Activated naive CD4-positive, alpha-beta T cell treated with anti-CD3 and anti-CD28 coated beads for 36 hours (primary cell): ENCODE measurements around the gene MMP7. TPM values are rescaled to one million over a fixed set of nuclear protein-coding genes. Genes with fewer than 3 reads are reported as not detected.

Experiments used
- CTCF ChIA-PET: fragments of 350-600 bp; sonication (Branson Sonifier 250); formaldehyde crosslinking; loops from one replicate; lab custom pipeline; 2021; ENCODE audit warnings: antibody characterized with exemption; lab: Charles Lee
- DNase-seq: peaks from one replicate; pipeline ENCODE4 v3.0.0-alpha.2; 2020
- H3K27ac Mint-ChIP-seq: one replicate; pipeline ENCODE4 v1.8.0; 2021; ENCODE audit warnings: mild to moderate bottlenecking, mixed read lengths
- H3K27me3 Mint-ChIP-seq: one replicate; pipeline ENCODE4 v1.8.0; 2021; ENCODE audit warnings: low read depth, mixed read lengths
- H3K36me3 Mint-ChIP-seq: one replicate; pipeline ENCODE4 v1.8.0; 2021; ENCODE audit warnings: low read depth, mixed read lengths
- H3K4me1 Mint-ChIP-seq: one replicate; pipeline ENCODE4 v1.8.0; 2021; ENCODE audit warnings: low read depth, mixed read lengths
- H3K4me3 Mint-ChIP-seq: one replicate; pipeline ENCODE4 v1.8.0; 2021; ENCODE audit warnings: mild to moderate bottlenecking, moderate library complexity, mixed read lengths
- H3K9me3 Mint-ChIP-seq: one replicate; pipeline ENCODE4 v1.8.0; 2021; ENCODE audit warnings: mixed read lengths
- intact Hi-C: fragments of 100-400 bp; cut with micrococcal nuclease; formaldehyde crosslinking; loops from one replicate; pipeline ENCODE4 v1.15.1; 2023
- total RNA-seq, 2 experiments: library from RNA; stranded (reverse); gene quantifications; one replicate each; pipeline ENCODE4 v1.2.3, GENCODE V29; 2021

The MMP7 gene
- total RNA-seq, 2 experiments from 2014 or later, result not detected

- peaks cover 80% of the 10 kb centered on the region for H3K4me1 Mint-ChIP-seq
- no peaks in the 10 kb centered on the region for H3K36me3 Mint-ChIP-seq
- no peaks in the 10 kb centered on the region for H3K27me3 Mint-ChIP-seq
- CTCF ChIA-PET, result interaction anchor here (1.3 to 1.6 kb wide), 2 partner anchors 14 to 24 kb away, joined by 3 to 4 read pairs; no protein-coding TSS in a partner anchor
- H3K9me3 Mint-ChIP-seq, result no peaks in the 10 kb centered on the region
- H3K4me3 Mint-ChIP-seq, result no peak overlapping the region
- H3K27ac Mint-ChIP-seq, result no peak overlapping the region
- intact Hi-C loops, result loop anchor here (5.0 kb wide), 1 partner anchor 565 kb away; no protein-coding TSS in a partner anchor
- no peak for DNase-seq
These were observed 58.4 kb downstream of the MMP7 start for GRCh38 chr11:102472127-102472526.

GRCh38 chr11:102471474-102471873, 59.1 kb downstream of the MMP7 start:
- CTCF ChIA-PET, result interaction anchor here (0.6 to 1.6 kb wide), 5 partner anchors 9 to 81 kb away, joined by 3 to 5 read pairs (median 3); no protein-coding TSS in a partner anchor
- H3K4me3 Mint-ChIP-seq, result no peak overlapping the region
- DNase-seq, result no peak
- no peaks in the 10 kb centered on the region for H3K27me3 Mint-ChIP-seq
- intact Hi-C loops, result loop anchor here (5.0 kb wide), 1 partner anchor 566 kb away; no protein-coding TSS in a partner anchor
- no peaks in the 10 kb centered on the region for H3K36me3 Mint-ChIP-seq
- H3K27ac Mint-ChIP-seq, result no peak overlapping the region
- H3K9me3 Mint-ChIP-seq, result no peaks in the 10 kb centered on the region
- peaks cover 80% of the 10 kb centered on the region for H3K4me1 Mint-ChIP-seq

Other genes starting within 250 kb of the MMP7 start
- gene BIRC3, start 213.3 kb downstream of the MMP7 start, total RNA-seq, result 100 to 1,000 TPM; 100 to 105 TPM
- gene BIRC2, start 183.5 kb downstream of the MMP7 start, total RNA-seq, result 10 to 100 TPM; 26.6 to 26.9 TPM
- gene TMEM123, start 78.0 kb downstream of the MMP7 start, total RNA-seq, result 100 to 1,000 TPM; 232 to 255 TPM
- not detected for gene MMP20, start 94.6 kb upstream of the MMP7 start, total RNA-seq
- gene MMP27, start 175.0 kb upstream of the MMP7 start, total RNA-seq, result not detected
- not detected for gene MMP8, start 194.2 kb upstream of the MMP7 start, total RNA-seq
- gene MMP10, start 249.9 kb upstream of the MMP7 start, total RNA-seq, result not detected